Activated naive CD4-positive, alpha-beta T cell treated with anti-CD3 and anti-CD28 coated beads, Interleukin-2, amount 50 U/mL, for 72 hours (primary cell): ENCODE data around the gene NECTIN2. TPM values are rescaled to one million over a fixed set of nuclear protein-coding genes. Genes with fewer than 3 reads are reported as not detected.
A peak's percentile ranks its signal among the peaks of the same experiment; 100 is the strongest.
"Not testable (repeated sequence)": the region's sequence is repeated elsewhere in the genome, so short reads cannot be mapped to it uniquely, and the experiment has no call there.

Source experiments
- ATAC-seq, 2 donors: fragments of 150-1000 bp; cut with Tn5 transposase; 2 replicates each; pipeline ENCODE4 v1.10.0; 2021; ENCODE audit warnings: mild to moderate bottlenecking in 2 of 2, moderate library complexity in 2 of 2
- DNase-seq, 2 donors: peaks; one replicate each; pipeline ENCODE4 v3.0.0; 2021 to 2022; ENCODE audit warnings: low spot score in 2 of 2
- H3K27ac Mint-ChIP-seq, 2 donors: one replicate each; pipeline ENCODE4 v1.8.0; 2022; ENCODE audit warnings: mild to moderate bottlenecking in 2 of 2, mixed read lengths in 2 of 2
- H3K36me3 Mint-ChIP-seq, 2 donors: one replicate each; pipeline ENCODE4 v1.8.0; 2022; ENCODE audit warnings: mixed read lengths in 2 of 2
- H3K9me3 Mint-ChIP-seq, 2 donors: one replicate each; pipeline ENCODE4 v1.8.0; 2022; ENCODE audit warnings: mixed read lengths in 2 of 2
- total RNA-seq, 2 donors: library from RNA; stranded (reverse); gene quantifications; one replicate each; pipeline ENCODE4 v1.2.3, GENCODE V29; 2022

The NECTIN2 gene
- total RNA-seq, 2 donors from 2014 or later, result 0.89 to 0.98 TPM

DNA sequence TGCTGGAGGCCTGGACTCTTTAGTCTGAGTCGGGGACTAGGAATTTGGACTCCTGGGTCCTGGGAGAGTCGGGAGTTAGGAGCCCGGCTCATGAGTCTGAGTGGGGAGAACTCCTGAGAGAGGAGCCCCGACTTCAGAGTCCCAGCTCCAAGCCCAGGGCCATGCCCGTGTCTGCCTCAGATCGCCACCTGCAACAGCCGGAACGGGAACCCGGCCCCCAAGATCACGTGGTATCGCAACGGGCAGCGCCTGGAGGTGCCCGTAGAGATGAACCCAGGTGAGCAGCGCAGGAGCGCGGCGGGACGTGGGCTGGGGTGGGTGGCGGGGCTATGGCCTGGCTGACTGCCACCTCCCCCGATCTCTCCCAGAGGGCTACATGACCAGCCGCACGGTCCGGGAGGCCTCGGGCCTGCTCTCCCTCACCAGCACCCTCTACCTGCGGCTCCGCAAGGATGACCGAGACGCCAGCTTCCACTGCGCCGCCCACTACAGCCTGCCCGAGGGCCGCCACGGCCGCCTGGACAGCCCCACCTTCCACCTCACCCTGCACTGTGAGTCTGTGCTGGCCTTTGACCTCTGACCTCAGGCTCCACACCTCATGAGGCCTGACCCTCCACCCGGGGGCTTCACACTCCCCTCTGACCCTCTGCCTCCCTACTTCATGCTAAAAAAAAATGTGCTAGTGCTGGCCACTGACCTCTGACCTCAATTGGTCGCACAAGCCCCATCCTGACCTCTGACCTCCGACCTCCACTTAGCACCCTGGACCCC, 32.8 kb upstream of the NECTIN2 start:
- DNase-seq, result no peak
- Mint-ChIP-seq H3K9me3 (no peaks in the 10 kb centered on the region), H3K27ac (no peak overlapping the region), H3K36me3 (no peaks in the 10 kb centered on the region)
- ATAC-seq, result no peak

DNA sequence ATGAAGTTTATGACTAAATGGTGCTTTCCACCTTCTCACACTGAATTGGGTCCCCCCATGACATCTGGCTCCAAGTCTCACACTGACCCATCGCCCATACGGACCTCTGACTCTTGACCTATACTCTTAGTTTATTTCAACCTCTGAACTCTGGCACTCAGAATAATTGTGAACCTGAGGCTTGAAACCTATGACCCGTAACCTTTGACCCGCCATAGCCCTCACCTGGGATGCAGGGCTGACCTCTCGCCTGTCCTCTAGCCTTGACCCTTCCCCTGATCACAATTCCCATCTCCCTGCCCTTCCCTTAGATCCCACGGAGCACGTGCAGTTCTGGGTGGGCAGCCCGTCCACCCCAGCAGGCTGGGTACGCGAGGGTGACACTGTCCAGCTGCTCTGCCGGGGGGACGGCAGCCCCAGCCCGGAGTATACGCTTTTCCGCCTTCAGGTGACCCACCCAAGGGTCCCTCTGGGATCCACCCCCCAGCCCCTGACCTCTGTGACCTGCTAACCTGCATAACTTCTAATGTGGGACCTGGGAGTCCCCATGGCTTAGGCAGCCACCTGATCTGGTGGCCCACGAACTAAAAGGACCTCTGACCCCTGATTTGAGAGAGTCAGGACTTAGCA, 32.1 kb upstream of the NECTIN2 start:
- no peak for ATAC-seq
- H3K27ac Mint-ChIP-seq, result no peak overlapping the region
- no peak for DNase-seq

GRCh38 chr19:44814517-44814916, 31.6 kb upstream of the NECTIN2 start:
- ATAC-seq (no peak), DNase-seq (no peak)
- H3K9me3 Mint-ChIP-seq, result no peaks in the 10 kb centered on the region
- no peak overlapping the region for H3K27ac Mint-ChIP-seq
- H3K36me3 Mint-ChIP-seq, result no peaks in the 10 kb centered on the region

More for the DNA sequence above, 32.1 kb upstream of the NECTIN2 start:
- Mint-ChIP-seq H3K36me3 (no peaks in the 10 kb centered on the region), H3K9me3 (no peaks in the 10 kb centered on the region)

- Mint-ChIP-seq H3K36me3 (no peaks in the 10 kb centered on the region), H3K27ac (no peak overlapping the region), H3K9me3 (no peaks in the 10 kb centered on the region)
- DNase-seq, result no peak
- no peak for ATAC-seq
Measured at GRCh38 chr19:44816301-44816700, 29.8 kb upstream of the NECTIN2 start.

DNA sequence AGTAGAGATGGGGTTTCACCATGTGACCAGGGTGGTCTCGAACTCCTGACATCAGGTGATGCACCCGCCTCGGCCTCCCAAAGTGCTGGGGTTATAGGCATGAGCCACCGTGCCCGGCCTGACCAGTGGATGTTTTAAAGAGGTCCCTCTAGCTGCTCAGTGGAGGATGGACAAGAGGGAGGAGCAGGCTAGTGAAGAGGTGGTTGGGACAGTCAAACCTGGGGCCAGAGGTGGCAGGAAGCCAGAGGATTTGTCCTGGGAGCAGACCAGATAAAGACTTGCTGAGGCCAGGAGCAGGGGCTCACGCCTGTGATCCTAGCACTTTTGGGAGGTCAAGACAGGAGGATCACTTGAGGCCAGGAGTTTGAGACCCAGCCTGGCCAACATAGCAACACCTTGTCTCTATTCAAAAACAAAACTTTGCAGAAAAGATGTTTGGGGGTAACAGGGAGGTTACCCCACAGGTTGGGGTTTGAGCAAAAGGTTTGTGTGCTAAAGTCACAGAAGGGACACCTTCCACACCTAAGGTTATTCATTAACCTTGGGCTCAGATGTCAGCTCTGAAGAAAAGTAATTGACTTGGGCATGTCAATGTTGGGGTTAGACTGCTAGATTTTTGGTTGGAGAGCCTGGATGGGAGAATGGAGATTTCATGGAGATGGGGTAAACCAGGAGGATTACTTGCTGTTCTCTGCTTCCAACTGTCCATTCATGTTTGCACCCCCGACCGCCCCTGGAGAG, 28.2 kb upstream of the NECTIN2 start:
- DNase-seq (no peak), ATAC-seq (no peak)
- no peaks in the 10 kb centered on the region for H3K9me3 Mint-ChIP-seq
- no peaks in the 10 kb centered on the region for H3K36me3 Mint-ChIP-seq
- no peak overlapping the region for H3K27ac Mint-ChIP-seq

GRCh38 chr19:44818466-44819031, 27.5 kb upstream of the NECTIN2 start:
- Mint-ChIP-seq H3K9me3 (no peaks in the 10 kb centered on the region), H3K27ac (no peak overlapping the region), H3K36me3 (no peaks in the 10 kb centered on the region)
- DNase-seq, result no peak
- no peak for ATAC-seq

GRCh38 chr19:44819246-44819832, 26.8 kb upstream of the NECTIN2 start:
- H3K9me3 Mint-ChIP-seq, result no peaks in the 10 kb centered on the region
- no peak for DNase-seq
- peak overlapping the region in 1 of 2 donors; percentile 59 for H3K27ac Mint-ChIP-seq
- ATAC-seq, result no peak
- no peaks in the 10 kb centered on the region for H3K36me3 Mint-ChIP-seq

- no peaks in the 10 kb centered on the region for H3K9me3 Mint-ChIP-seq
- DNase-seq, result no peak
- ATAC-seq, result no peak
- no peak overlapping the region for H3K27ac Mint-ChIP-seq
- H3K36me3 Mint-ChIP-seq, result no peaks in the 10 kb centered on the region
Measured at GRCh38 chr19:44820648-44821609, 25.2 kb upstream of the NECTIN2 start.

DNA sequence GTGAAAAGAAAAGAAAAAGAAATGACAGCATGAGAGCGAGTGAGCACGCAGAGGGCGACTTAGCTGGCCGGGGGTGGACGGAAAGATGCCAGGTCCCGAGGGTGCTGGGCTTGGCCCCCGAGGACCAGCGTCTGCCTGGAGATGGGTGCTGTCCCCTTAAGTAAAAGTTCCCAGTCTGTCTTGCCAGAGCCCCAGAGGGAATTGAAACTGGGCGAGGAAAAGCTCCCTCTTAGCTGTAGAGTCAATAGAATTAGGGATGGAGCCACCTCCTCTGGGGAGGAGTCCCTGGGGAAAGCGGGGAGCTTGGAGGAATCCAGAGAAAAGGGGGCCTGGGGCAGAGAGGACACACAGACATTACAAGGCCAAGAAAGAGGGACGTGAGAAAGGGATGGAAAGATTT, 23.9 kb upstream of the NECTIN2 start:
- Mint-ChIP-seq H3K27ac (peak overlapping the region in 1 of 2 donors; percentile 19), H3K9me3 (no peaks in the 10 kb centered on the region), H3K36me3 (no peaks in the 10 kb centered on the region)
- ATAC-seq, result no peak
- DNase-seq, result no peak

- no peaks in the 10 kb centered on the region for H3K9me3 Mint-ChIP-seq
- H3K36me3 Mint-ChIP-seq, result no peaks in the 10 kb centered on the region
- DNase-seq, result no peak
- no peak for ATAC-seq
- no peak overlapping the region for H3K27ac Mint-ChIP-seq
Measured at GRCh38 chr19:44822670-44823372, 23.3 kb upstream of the NECTIN2 start.

GRCh38 chr19:44823373-44823698, 22.8 kb upstream of the NECTIN2 start:
- Mint-ChIP-seq H3K36me3 (no peaks in the 10 kb centered on the region), H3K9me3 (no peaks in the 10 kb centered on the region), H3K27ac (no peak overlapping the region)
- ATAC-seq, result no peak
- no peak for DNase-seq

DNA sequence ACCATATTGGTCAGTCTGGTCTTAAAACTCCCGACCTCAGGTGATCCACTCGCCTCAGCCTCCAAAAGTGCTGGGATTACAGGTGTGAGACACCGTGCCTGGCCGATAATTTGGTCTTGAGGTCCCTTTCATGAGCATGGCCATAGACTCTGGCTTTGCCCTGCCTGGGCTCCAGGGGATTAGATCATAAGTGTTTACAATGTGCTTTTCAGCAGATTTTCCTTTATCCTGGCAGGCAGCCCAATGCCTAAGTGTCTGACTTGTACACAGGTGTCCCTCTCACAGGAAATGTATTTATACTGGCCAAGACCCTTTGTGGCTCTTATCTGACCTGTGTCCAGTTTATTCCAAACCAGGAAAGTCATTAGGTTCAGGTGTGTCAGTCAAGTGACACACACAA, 21.3 kb upstream of the NECTIN2 start:
- Mint-ChIP-seq H3K9me3 (no peaks in the 10 kb centered on the region), H3K27ac (no peak overlapping the region), H3K36me3 (no peaks in the 10 kb centered on the region)
- DNase-seq (no peak), ATAC-seq (no peak)

GRCh38 chr19:44832875-44833274, 13.2 kb upstream of the NECTIN2 start:
- H3K27ac Mint-ChIP-seq, ATAC-seq, DNase-seq, H3K36me3 Mint-ChIP-seq, H3K9me3 Mint-ChIP-seq: not testable (repeated sequence)

- not testable (repeated sequence) for ATAC-seq, DNase-seq, H3K9me3 Mint-ChIP-seq, H3K27ac Mint-ChIP-seq, H3K36me3 Mint-ChIP-seq
Measured at GRCh38 chr19:44834399-44834798, 11.7 kb upstream of the NECTIN2 start.

GRCh38 chr19:44839276-44839675, 6.8 kb upstream of the NECTIN2 start:
- H3K36me3 Mint-ChIP-seq, result no peaks in the 10 kb centered on the region
- DNase-seq (no peak), ATAC-seq (no peak)
- no peak overlapping the region for H3K27ac Mint-ChIP-seq
- no peaks in the 10 kb centered on the region for H3K9me3 Mint-ChIP-seq
